HCT116 (cell line): ENCODE data around the gene FAM13A. TPM values are rescaled to one million over a fixed set of nuclear protein-coding genes. Genes with fewer than 3 reads are reported as not detected.

Experiments used
- ATAC-seq: fragments of 200-7000 bp; cut with Tn5 transposase; 2 replicates; pipeline ENCODE4 v1.9.1; 2020; ENCODE audit warnings: mild to moderate bottlenecking, moderate library complexity
- BruUV-seq: library from RNA; stranded (reverse); fragments of 400-500 nt; replicated peaks from 2 replicates; lab custom pipeline; 2021; lab: Mats Ljungman, UMichigan
- CTCF ChIA-PET: fragments of 300-600 bp; sonication (Branson Sonifier 250); formaldehyde crosslinking; loops from one replicate; lab custom pipeline; 2021; ENCODE audit warnings: antibody characterized with exemption; lab: Charles Lee
- POLR2A ChIA-PET: fragments of 300-600, 350-600 bp; sonication (Branson Sonifier 250); formaldehyde crosslinking; loops from one replicate; lab custom pipeline; 2021; ENCODE audit warnings: antibody characterized with exemption; lab: Charles Lee
- RAD21 ChIA-PET, 2 experiments: fragments of 300-600 bp; sonication (Branson Sonifier 250); formaldehyde crosslinking; loops; one replicate each; lab custom pipeline; 2023; ENCODE audit warnings: low total read pairs in 2 of 2; ENCODE audit not compliant: uncharacterized antibody in 2 of 2, unreplicated experiment in 2 of 2, low non-redundant PET in 1 of 2; lab: Charles Lee
- DNase-seq: peaks from one replicate; pipeline ENCODE4 v3.0.0-alpha.2; 2010; ENCODE audit warnings: low read depth, low spot score
- H2AFZ ChIP-seq: fragments of 200-600 bp; shearing (Covaris generic), sonication (generic); 2 replicates; pipeline ENCODE4 v1.6.1; 2017; ENCODE audit warnings: low read depth, mixed run types, mixed read lengths, antibody characterized with exemption, low read length; ENCODE audit not compliant: poor library complexity, severe bottlenecking
- H3K27ac ChIP-seq: 2 replicates; pipeline ENCODE4 v1.5.1; 2012; ENCODE audit warnings: low read depth, low read length
- H3K27me3 ChIP-seq: fragments of 200-600 bp; sonication (generic); 2 replicates; pipeline ENCODE4 v1.6.1; 2016; ENCODE audit warnings: mixed run types, low read length, mixed read lengths; ENCODE audit not compliant: insufficient read depth
- H3K36me3 ChIP-seq, 2 experiments: fragments of 200-500 bp in 1 of 2; fragments of 200-600 bp in 1 of 2; sonication (Bioruptor generic) in 1 of 2; sonication (generic) in 1 of 2; 2 replicates each; pipeline versions ENCODE4 v1.5.1 to v1.6.1; 2014 to 2016; ENCODE audit warnings: low read length in 2 of 2, inconsistent platforms in 1 of 2, mixed read lengths in 1 of 2, mixed run types in 1 of 2; ENCODE audit not compliant: insufficient read depth in 2 of 2, control insufficient read depth in 1 of 2
- H3K4me1 ChIP-seq, 2 experiments: fragments of 200-600 bp in 1 of 2; sonication (generic) in 1 of 2; 2 replicates each; pipeline versions ENCODE4 v1.5.1 to v1.6.1; 2012 to 2017; ENCODE audit warnings: low read length in 2 of 2, inconsistent platforms in 1 of 2, mild to moderate bottlenecking in 1 of 2, mixed read lengths in 1 of 2, mixed run types in 1 of 2, moderate library complexity in 1 of 2; ENCODE audit not compliant: insufficient read depth in 2 of 2, control insufficient read depth in 1 of 2
- H3K4me2 ChIP-seq: fragments of 200-600 bp; sonication (generic); 2 replicates; pipeline ENCODE4 v1.6.1; 2017; ENCODE audit warnings: mixed run types, low read length, mixed read lengths
- H3K4me3 ChIP-seq, 2 experiments: fragments of 200-600 bp in 1 of 2; sonication (generic) in 1 of 2; replicated peaks in 1 of 2; 2 replicates each; pipeline ENCODE4 v1.5.1; 2011 to 2016; ENCODE audit warnings: low read length in 2 of 2, control low read depth in 1 of 2, low read depth in 1 of 2, mild to moderate bottlenecking in 1 of 2, mixed read lengths in 1 of 2, mixed run types in 1 of 2
- H3K79me2 ChIP-seq: fragments of 200-600 bp; sonication (generic); 2 replicates; pipeline ENCODE4 v1.6.1; 2017; ENCODE audit warnings: mild to moderate bottlenecking, mixed run types, low read length, moderate library complexity, mixed read lengths; ENCODE audit not compliant: insufficient read depth
- H3K9ac ChIP-seq: fragments of 200-600 bp; sonication (generic); 2 replicates; pipeline ENCODE4 v1.6.1; 2016; ENCODE audit warnings: low read length, mixed read lengths
- H3K9me2 ChIP-seq: fragments of 200-600 bp; sonication (generic), shearing (Covaris generic); 2 replicates; pipeline ENCODE4 v1.6.1; 2017; ENCODE audit warnings: mixed run types, mild to moderate bottlenecking, moderate library complexity; ENCODE audit not compliant: insufficient read depth
- H3K9me3 ChIP-seq, 2 experiments: fragments of 200-500 bp in 1 of 2; fragments of 200-600 bp in 1 of 2; sonication (Bioruptor generic) in 1 of 2; sonication (generic) in 1 of 2; 2 replicates each; pipeline ENCODE4 v1.6.1; 2014 to 2017; ENCODE audit warnings: low read length in 2 of 2, mixed read lengths in 2 of 2, inconsistent platforms in 1 of 2, low read depth in 1 of 2, mild to moderate bottlenecking in 1 of 2, mixed run types in 1 of 2, moderate library complexity in 1 of 2; ENCODE audit not compliant: control insufficient read depth in 1 of 2, insufficient read depth in 1 of 2
- H4K20me1 ChIP-seq: fragments of 200-600 bp; sonication (generic), shearing (Covaris generic); 2 replicates; pipeline ENCODE4 v1.6.1; 2017; ENCODE audit warnings: mixed run types, mild to moderate bottlenecking, moderate library complexity; ENCODE audit not compliant: insufficient read depth
- CBX3 ChIP-seq: IDR thresholded peaks from 2 replicates; pipeline ENCODE4 v1.6.1; 2012; ENCODE audit warnings: low read depth
- CTCF ChIP-seq, 3 experiments: fragments of 200-600 bp in 1 of 3; sonication (generic) in 1 of 3; IDR thresholded peaks in 2 of 3; conservative IDR thresholded peaks in 1 of 3; 2 replicates each; pipeline ENCODE4 v1.5.1; 2012 to 2017; ENCODE audit warnings: low read depth in 2 of 3, low read length in 2 of 3, antibody characterized with exemption in 1 of 3, borderline replicate concordance in 1 of 3, control low read depth in 1 of 3, mild to moderate bottlenecking in 1 of 3, mixed read lengths in 1 of 3, mixed run types in 1 of 3, moderate library complexity in 1 of 3; ENCODE audit not compliant: insufficient read depth in 1 of 3
- EGR1 ChIP-seq: IDR thresholded peaks from 2 replicates; pipeline ENCODE4 v1.6.1; 2012; ENCODE audit warnings: low read depth
- ELF1 ChIP-seq: IDR thresholded peaks from 2 replicates; pipeline ENCODE4 v1.6.1; 2012; ENCODE audit warnings: low read depth, borderline replicate concordance
- EZH2 ChIP-seq: fragments of 200-600 bp; sonication (generic); IDR thresholded peaks from 2 replicates; pipeline ENCODE4 v1.6.1; 2017; ENCODE audit warnings: antibody characterized with exemption, mixed run types
- EZH2phosphoT487 ChIP-seq: fragments of 200-600 bp; IDR thresholded peaks from 2 replicates; pipeline ENCODE4 v1.6.1; 2018; ENCODE audit warnings: antibody characterized with exemption, borderline replicate concordance
- JUND ChIP-seq: IDR thresholded peaks from 2 replicates; pipeline ENCODE4 v1.6.1; 2012
- POLR2A ChIP-seq: IDR thresholded peaks from 2 replicates; pipeline ENCODE4 v1.7.0; 2011; ENCODE audit warnings: borderline replicate concordance; ENCODE audit not compliant: insufficient read depth, insufficient read length; ENCODE audit errors: extremely low read depth
- POLR2AphosphoS5 ChIP-seq: IDR thresholded peaks from 2 replicates; pipeline ENCODE4 v1.6.1; 2011; ENCODE audit warnings: mild to moderate bottlenecking, low read depth, low read length, moderate library complexity
- RAD21 ChIP-seq: IDR thresholded peaks from 2 replicates; pipeline ENCODE4 v1.6.1; 2012; ENCODE audit warnings: low read depth, mild to moderate bottlenecking
- SIN3A ChIP-seq: IDR thresholded peaks from 2 replicates; pipeline ENCODE4 v1.6.1; 2012; ENCODE audit warnings: low read depth
- SP1 ChIP-seq: IDR thresholded peaks from 2 replicates; pipeline ENCODE4 v1.6.1; 2012; ENCODE audit warnings: low read depth
- ZFX ChIP-seq: fragments of 450-650 bp; IDR thresholded peaks from 2 replicates; pipeline ENCODE4 v1.6.1; 2017
- intact Hi-C: fragments of 100-400 bp; cut with micrococcal nuclease; formaldehyde crosslinking; loops from 2 replicates; pipeline ENCODE4 v1.10.0; 2022
- total RNA-seq: library from RNA; stranded (reverse); gene quantifications from one replicate; pipeline ENCODE4 v1.2.1, GENCODE V29; 2021; ENCODE audit not compliant: unreplicated experiment
- TF ChIP-seq, protein P1 (sequence below): IDR thresholded peaks from 2 replicates; pipeline ENCODE4 v1.6.1; 2012
- TF ChIP-seq, protein P2 (sequence below): IDR thresholded peaks from 2 replicates; pipeline ENCODE4 v1.6.1; 2011; ENCODE audit warnings: mild to moderate bottlenecking, low read length, moderate library complexity; ENCODE audit not compliant: insufficient replicate concordance; ENCODE audit errors: extremely low read depth
- TF ChIP-seq, protein P3 (sequence below): IDR thresholded peaks from 2 replicates; pipeline ENCODE4 v1.6.1; 2012

FAM13A gene
- total RNA-seq, 1 experiment from 2014 or later: 17.2 TPM

DNA sequence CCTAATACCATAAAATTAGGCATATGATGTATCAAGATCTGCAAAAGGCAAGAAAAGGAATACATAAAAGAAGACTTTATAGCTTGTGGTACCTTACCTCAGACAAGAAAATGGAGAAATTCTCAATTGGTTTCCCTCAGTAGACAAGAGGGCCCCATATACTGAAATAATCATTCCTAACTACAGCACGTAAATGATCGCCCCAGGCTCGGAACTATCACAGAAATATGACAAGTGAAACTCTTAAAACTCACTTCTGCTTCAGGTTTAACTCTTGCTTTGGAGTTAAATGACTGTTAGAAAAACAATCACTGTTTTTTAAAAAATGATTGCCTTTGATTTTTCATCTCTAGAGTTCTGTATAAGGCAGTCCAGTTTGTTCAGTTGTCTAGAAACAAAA is 320.7 kb downstream of the FAM13A start:
- H3K9me2 ChIP-seq: no peaks in the 10 kb centered on the region
- ChIA-PET POLR2A (no interaction called here), CTCF (no interaction called here), RAD21 (no interaction called here)
- H2AFZ ChIP-seq: no peak overlapping the region
- no peaks in the 10 kb centered on the region for H3K4me1 ChIP-seq
- ATAC-seq (no peak), DNase-seq (no peak)
- peaks cover 0 to 3% of the 10 kb centered on the region in 2 experiments; a peak in 1 of 4 replicates for H3K36me3 ChIP-seq
- no peaks in the 10 kb centered on the region for H3K27me3 ChIP-seq
- intact Hi-C loops: no loop called here
- no TSS peak for BruUV-seq
- no peak overlapping the region for H3K9ac ChIP-seq
- H3K4me2 ChIP-seq: no peak overlapping the region
- no peak overlapping the region for H3K27ac ChIP-seq
- no peaks in the 10 kb centered on the region for H4K20me1 ChIP-seq
- TF ChIP-seq, protein P1, sequence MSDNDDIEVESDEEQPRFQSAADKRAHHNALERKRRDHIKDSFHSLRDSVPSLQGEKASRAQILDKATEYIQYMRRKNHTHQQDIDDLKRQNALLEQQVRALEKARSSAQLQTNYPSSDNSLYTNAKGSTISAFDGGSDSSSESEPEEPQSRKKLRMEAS: no peak
- TF ChIP-seq CBX3: no peak
- TF ChIP-seq, protein P2, sequence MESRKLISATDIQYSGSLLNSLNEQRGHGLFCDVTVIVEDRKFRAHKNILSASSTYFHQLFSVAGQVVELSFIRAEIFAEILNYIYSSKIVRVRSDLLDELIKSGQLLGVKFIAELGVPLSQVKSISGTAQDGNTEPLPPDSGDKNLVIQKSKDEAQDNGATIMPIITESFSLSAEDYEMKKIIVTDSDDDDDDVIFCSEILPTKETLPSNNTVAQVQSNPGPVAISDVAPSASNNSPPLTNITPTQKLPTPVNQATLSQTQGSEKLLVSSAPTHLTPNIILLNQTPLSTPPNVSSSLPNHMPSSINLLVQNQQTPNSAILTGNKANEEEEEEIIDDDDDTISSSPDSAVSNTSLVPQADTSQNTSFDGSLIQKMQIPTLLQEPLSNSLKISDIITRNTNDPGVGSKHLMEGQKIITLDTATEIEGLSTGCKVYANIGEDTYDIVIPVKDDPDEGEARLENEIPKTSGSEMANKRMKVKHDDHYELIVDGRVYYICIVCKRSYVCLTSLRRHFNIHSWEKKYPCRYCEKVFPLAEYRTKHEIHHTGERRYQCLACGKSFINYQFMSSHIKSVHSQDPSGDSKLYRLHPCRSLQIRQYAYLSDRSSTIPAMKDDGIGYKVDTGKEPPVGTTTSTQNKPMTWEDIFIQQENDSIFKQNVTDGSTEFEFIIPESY: no peak
- no peak for TF ChIP-seq ZFX
- no peak for TF ChIP-seq EZH2
- TF ChIP-seq EGR1: no peak
- no peak for TF ChIP-seq SIN3A
- no peak for TF ChIP-seq SP1
- no peak for TF ChIP-seq EZH2phosphoT487
- TF ChIP-seq POLR2A: no peak
- TF ChIP-seq CTCF (IDR thresholded peaks at IDR 0.05 in 2 of 3, conservative IDR thresholded peaks at IDR 0.05 in 1 of 3; ENCODE audit: borderline replicate concordance in 1 of 3, insufficient read depth in 1 of 3, low read depth in 2 of 3, low read length in 2 of 3): no peak
- TF ChIP-seq JUND: no peak
- TF ChIP-seq ELF1: no peak
- no peak for TF ChIP-seq POLR2AphosphoS5
- TF ChIP-seq, protein P3, sequence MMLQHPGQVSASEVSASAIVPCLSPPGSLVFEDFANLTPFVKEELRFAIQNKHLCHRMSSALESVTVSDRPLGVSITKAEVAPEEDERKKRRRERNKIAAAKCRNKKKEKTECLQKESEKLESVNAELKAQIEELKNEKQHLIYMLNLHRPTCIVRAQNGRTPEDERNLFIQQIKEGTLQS: no peak
- no peak for TF ChIP-seq RAD21
- no peak overlapping the region for H3K4me3 ChIP-seq
- H3K79me2 ChIP-seq: no peaks in the 10 kb centered on the region
- H3K9me3 ChIP-seq: no peaks in the 10 kb centered on the region
